ENCODE measurements around the gene CR1L.

CR1L gene

GRCh38 chr1:207752456-207752998, 107.6 kb downstream of the CR1L start:
- TF ChIP-seq REST (IDR thresholded peaks at IDR 0.05; ENCODE audit: insufficient read depth in 1 of 2, low read depth in 2 of 2, low read length in 2 of 2) (no peak), POLR2AphosphoS5 (IDR thresholded peaks at IDR 0.05; ENCODE audit: low read depth, low read length) (no peak), SIN3A (IDR thresholded peaks at IDR 0.05; ENCODE audit: borderline replicate concordance, insufficient read depth, low read length) (no peak), TAF1 (IDR thresholded peaks at IDR 0.05; ENCODE audit: borderline replicate concordance, insufficient read depth, low read length) (no peak), FOXP2 (optimal IDR thresholded peaks at IDR 0.05; ENCODE audit: borderline replicate concordance, extremely low read depth, extremely low read length, insufficient read depth) (no peak)

- no peak for TF ChIP-seq POLR2AphosphoS5 (IDR thresholded peaks at IDR 0.05; ENCODE audit: low read depth, low read length)
- TF ChIP-seq FOXP2 (optimal IDR thresholded peaks at IDR 0.05; ENCODE audit: borderline replicate concordance, extremely low read depth, extremely low read length, insufficient read depth), result no peak
- no peak for TF ChIP-seq TAF1 (IDR thresholded peaks at IDR 0.05; ENCODE audit: borderline replicate concordance, insufficient read depth, low read length)
- no peak for TF ChIP-seq REST (IDR thresholded peaks at IDR 0.05; ENCODE audit: insufficient read depth in 1 of 2, low read depth in 2 of 2, low read length in 2 of 2)
- TF ChIP-seq SIN3A (IDR thresholded peaks at IDR 0.05; ENCODE audit: borderline replicate concordance, insufficient read depth, low read length), result no peak
Observed at GRCh38 chr1:207753611-207754010, 108.7 kb downstream of the CR1L start.

- no peak for TF ChIP-seq TAF1 (IDR thresholded peaks at IDR 0.05; ENCODE audit: borderline replicate concordance, insufficient read depth, low read length)
- TF ChIP-seq SIN3A (IDR thresholded peaks at IDR 0.05; ENCODE audit: borderline replicate concordance, insufficient read depth, low read length), result no peak
- no peak for TF ChIP-seq FOXP2 (optimal IDR thresholded peaks at IDR 0.05; ENCODE audit: borderline replicate concordance, extremely low read depth, extremely low read length, insufficient read depth)
- TF ChIP-seq POLR2AphosphoS5 (IDR thresholded peaks at IDR 0.05; ENCODE audit: low read depth, low read length), result no peak
- no peak for TF ChIP-seq REST (IDR thresholded peaks at IDR 0.05; ENCODE audit: insufficient read depth in 1 of 2, low read depth in 2 of 2, low read length in 2 of 2)
Observed at GRCh38 chr1:207754011-207754410, 109.1 kb downstream of the CR1L start.

- TF ChIP-seq SIN3A (IDR thresholded peaks at IDR 0.05; ENCODE audit: borderline replicate concordance, insufficient read depth, low read length), result no peak
- TF ChIP-seq TAF1 (IDR thresholded peaks at IDR 0.05; ENCODE audit: borderline replicate concordance, insufficient read depth, low read length), result no peak
- no peak for TF ChIP-seq POLR2AphosphoS5 (IDR thresholded peaks at IDR 0.05; ENCODE audit: low read depth, low read length)
- no peak for TF ChIP-seq FOXP2 (optimal IDR thresholded peaks at IDR 0.05; ENCODE audit: borderline replicate concordance, extremely low read depth, extremely low read length, insufficient read depth)
Observed at GRCh38 chr1:207754974-207755700, 110.2 kb downstream of the CR1L start.

GRCh38 chr1:207755846-207756693, 111.1 kb downstream of the CR1L start:
- TF ChIP-seq REST (IDR thresholded peaks at IDR 0.05; ENCODE audit: insufficient read depth in 1 of 2, low read depth in 2 of 2, low read length in 2 of 2), result no peak
- TF ChIP-seq SIN3A (IDR thresholded peaks at IDR 0.05; ENCODE audit: borderline replicate concordance, insufficient read depth, low read length), result no peak
- TF ChIP-seq TAF1 (IDR thresholded peaks at IDR 0.05; ENCODE audit: borderline replicate concordance, insufficient read depth, low read length), result no peak
- TF ChIP-seq FOXP2 (optimal IDR thresholded peaks at IDR 0.05; ENCODE audit: borderline replicate concordance, extremely low read depth, extremely low read length, insufficient read depth), result no peak
- no peak for TF ChIP-seq POLR2AphosphoS5 (IDR thresholded peaks at IDR 0.05; ENCODE audit: low read depth, low read length)
